ENCODE measurements around the gene PTOV1.

The PTOV1 gene

GRCh38 chr19:49832556-49832955 is 18.4 kb upstream of the PTOV1 start:
- ChIA-PET POLR2A (interaction anchor here (1.4 kb wide), 1 partner anchor 18 kb away, joined by 4 read pairs; the partner anchor contains the start of gene PTOV1), CTCF (no interaction called here)
- DNase-seq (ENCODE audit: extremely low spot score) = no peak
- TF ChIP-seq LEF1 (IDR thresholded peaks at IDR 0.05; ENCODE audit: borderline replicate concordance) = no peak
- TF ChIP-seq PKNOX1 (IDR thresholded peaks at IDR 0.05) = no peak
- no peak for TF ChIP-seq ARNT (IDR thresholded peaks at IDR 0.05)
- TF ChIP-seq CTBP1 (IDR thresholded peaks at IDR 0.05; ENCODE audit: borderline replicate concordance) = no peak
- TF ChIP-seq BHLHE40 (IDR thresholded peaks at IDR 0.05; ENCODE audit: borderline replicate concordance) = no peak
- TF ChIP-seq FOXA1 (IDR thresholded peaks at IDR 0.05) = no peak
- TF ChIP-seq HDGF (IDR thresholded peaks at IDR 0.05; ENCODE audit: borderline replicate concordance) = no peak
- no peak for TF ChIP-seq ZNF384 (IDR thresholded peaks at IDR 0.05)
- TF ChIP-seq NFRKB (IDR thresholded peaks at IDR 0.05) = no peak
- no peak for TF ChIP-seq L3MBTL2 (conservative IDR thresholded peaks at IDR 0.05)
- TF ChIP-seq FOXK2 (IDR thresholded peaks at IDR 0.05) = no peak
- no peak for TF ChIP-seq TARDBP (IDR thresholded peaks at IDR 0.05)
- no peak for TF ChIP-seq SUZ12 (IDR thresholded peaks at IDR 0.05)

GRCh38 chr19:49833599-49833998 is 17.4 kb upstream of the PTOV1 start:
- ChIA-PET CTCF (no interaction called here), POLR2A (interaction anchor here (1.2 to 1.4 kb wide), 2 partner anchors 17 to 43 kb away, joined by 3 to 4 read pairs; partner anchors contain the start of gene PTOV1)
- DNase-seq (ENCODE audit: extremely low spot score) = no peak
- TF ChIP-seq ELF4 (IDR thresholded peaks at IDR 0.05) (no peak), FOXA1 (IDR thresholded peaks at IDR 0.05) (no peak), L3MBTL2 (conservative IDR thresholded peaks at IDR 0.05) (no peak), HDGF (IDR thresholded peaks at IDR 0.05; ENCODE audit: borderline replicate concordance) (no peak), BHLHE40 (IDR thresholded peaks at IDR 0.05; ENCODE audit: borderline replicate concordance) (no peak), ZNF384 (IDR thresholded peaks at IDR 0.05) (no peak), SUZ12 (IDR thresholded peaks at IDR 0.05) (no peak), ARNT (IDR thresholded peaks at IDR 0.05) (no peak), FOXM1 (IDR thresholded peaks at IDR 0.05; ENCODE audit: borderline replicate concordance) (no peak), FOXK2 (IDR thresholded peaks at IDR 0.05) (no peak), TARDBP (IDR thresholded peaks at IDR 0.05) (no peak), LEF1 (IDR thresholded peaks at IDR 0.05; ENCODE audit: borderline replicate concordance) (no peak)

- ChIA-PET POLR2A (interaction anchor here (1.6 kb wide), 1 partner anchor 9 kb away, joined by 3 read pairs; no protein-coding TSS in a partner anchor), CTCF (no interaction called here)
- DNase-seq (ENCODE audit: extremely low spot score) = no peak
- no peak for TF ChIP-seq BHLHE40 (IDR thresholded peaks at IDR 0.05; ENCODE audit: borderline replicate concordance)
- TF ChIP-seq FOXM1 (IDR thresholded peaks at IDR 0.05; ENCODE audit: borderline replicate concordance) = no peak
- no peak for TF ChIP-seq ZNF384 (IDR thresholded peaks at IDR 0.05)
- TF ChIP-seq ARNT (IDR thresholded peaks at IDR 0.05) = no peak
- no peak for TF ChIP-seq LEF1 (IDR thresholded peaks at IDR 0.05; ENCODE audit: borderline replicate concordance)
- TF ChIP-seq L3MBTL2 (conservative IDR thresholded peaks at IDR 0.05) = no peak
- TF ChIP-seq PKNOX1 (IDR thresholded peaks at IDR 0.05) = no peak
- TF ChIP-seq CTBP1 (IDR thresholded peaks at IDR 0.05; ENCODE audit: borderline replicate concordance) = no peak
- no peak for TF ChIP-seq FOXA1 (IDR thresholded peaks at IDR 0.05)
- no peak for TF ChIP-seq FOXK2 (IDR thresholded peaks at IDR 0.05)
- TF ChIP-seq SUZ12 (IDR thresholded peaks at IDR 0.05) = no peak
- no peak for TF ChIP-seq NFRKB (IDR thresholded peaks at IDR 0.05)
- TF ChIP-seq TARDBP (IDR thresholded peaks at IDR 0.05) = no peak
- TF ChIP-seq SP1 (IDR thresholded peaks at IDR 0.05) = no peak
These were observed 15.4 kb upstream of the PTOV1 start for GRCh38 chr19:49835562-49835961.

GRCh38 chr19:49836176-49837008 is 14.6 kb upstream of the PTOV1 start:
- DNase-seq (ENCODE audit: extremely low spot score) = no peak
- ChIA-PET CTCF (no interaction called here), POLR2A (interaction anchor here (0.7 to 1.6 kb wide), 2 partner anchors 8 to 11 kb away, joined by 3 read pairs; no protein-coding TSS in a partner anchor)
- TF ChIP-seq SP1 (IDR thresholded peaks at IDR 0.05) (no peak), FOXM1 (IDR thresholded peaks at IDR 0.05; ENCODE audit: borderline replicate concordance) (no peak), ARNT (IDR thresholded peaks at IDR 0.05) (no peak), CTBP1 (IDR thresholded peaks at IDR 0.05; ENCODE audit: borderline replicate concordance) (no peak), HDGF (IDR thresholded peaks at IDR 0.05; ENCODE audit: borderline replicate concordance) (no peak), SUZ12 (IDR thresholded peaks at IDR 0.05) (no peak), ELF4 (IDR thresholded peaks at IDR 0.05) (no peak), FOXA1 (IDR thresholded peaks at IDR 0.05) (no peak), PKNOX1 (IDR thresholded peaks at IDR 0.05) (no peak), BHLHE40 (IDR thresholded peaks at IDR 0.05; ENCODE audit: borderline replicate concordance) (no peak)

- ChIA-PET POLR2A (interaction anchor here (0.7 kb wide), 1 partner anchor 11 kb away, joined by 3 read pairs; no protein-coding TSS in a partner anchor), CTCF (no interaction called here)
- no peak for DNase-seq (ENCODE audit: extremely low spot score)
- no peak for TF ChIP-seq ELF4 (IDR thresholded peaks at IDR 0.05)
- TF ChIP-seq LEF1 (IDR thresholded peaks at IDR 0.05; ENCODE audit: borderline replicate concordance) = no peak
- no peak for TF ChIP-seq ZNF384 (IDR thresholded peaks at IDR 0.05)
- no peak for TF ChIP-seq SUZ12 (IDR thresholded peaks at IDR 0.05)
- TF ChIP-seq HDGF (IDR thresholded peaks at IDR 0.05; ENCODE audit: borderline replicate concordance) = no peak
- TF ChIP-seq CTBP1 (IDR thresholded peaks at IDR 0.05; ENCODE audit: borderline replicate concordance) = no peak
- TF ChIP-seq SP1 (IDR thresholded peaks at IDR 0.05) = no peak
- TF ChIP-seq PKNOX1 (IDR thresholded peaks at IDR 0.05) = no peak
- TF ChIP-seq BHLHE40 (IDR thresholded peaks at IDR 0.05; ENCODE audit: borderline replicate concordance) = no peak
- TF ChIP-seq NFRKB (IDR thresholded peaks at IDR 0.05) = no peak
These were observed 14.0 kb upstream of the PTOV1 start for GRCh38 chr19:49837009-49837310.

All from HEK293T (cell line).